Measurements from ENCODE around the gene ZFHX3. TPM values are rescaled to one million over a fixed set of nuclear protein-coding genes. Genes with fewer than 3 reads are reported as not detected.
A peak's percentile ranks its signal among the peaks of the same experiment; 100 is the strongest.

Gene ZFHX3
- total and polyA plus RNA-seq, 11 donors, result 3.8 to 21.6 (median 13.6) TPM

- Histone ChIP-seq H3K27ac (peak overlapping the region in 1 of 12 donors; percentile 25), H3K4me3 (no peak overlapping the region), H3K4me1 (peaks cover 5 to 80% (median 51%) of the 10 kb centered on the region in 12 donors), H3K27me3 (no peaks in the 10 kb centered on the region), H3K9me3 (no peaks in the 10 kb centered on the region), H3K36me3 (no peaks in the 10 kb centered on the region)
- TF ChIP-seq POLR2A (IDR thresholded peaks at IDR 0.05) (no peak), CTCF (IDR thresholded peaks at IDR 0.05) (no peak)
- 58 to 61% (median 59%) methylated on average over 6 of the region's 6 CpGs for WGBS, 4 donors
- intact Hi-C loops (cut with DNase I), result loop anchor here in 7 of 10 donors (5.0 to 10.0 kb wide), 10 partner anchors 79 to 239 kb away; partner anchors contain the start of gene ZFHX3 (in 3 of the 7)
- ATAC-seq (no peak), DNase-seq (no peak)
Observed at GRCh38 chr16:72935896-72936295, 112.0 kb downstream of the ZFHX3 start.

- DNase-seq (no peak), ATAC-seq (no peak)
- Histone ChIP-seq H3K4me3 (no peak overlapping the region), H3K27ac (peak overlapping the region in 1 of 12 donors; percentile 37), H3K36me3 (no peaks in the 10 kb centered on the region), H3K4me1 (peaks cover 5 to 85% (median 51%) of the 10 kb centered on the region in 12 donors), H3K27me3 (no peaks in the 10 kb centered on the region), H3K9me3 (no peaks in the 10 kb centered on the region)
- intact Hi-C loops (cut with DNase I), result loop anchor here in 7 of 10 donors (5.0 to 10.0 kb wide), 11 partner anchors 43 to 240 kb away; partner anchors contain the start of gene ZFHX3 (in 3 of the 7)
- WGBS, 4 donors, result 92 to 95% (median 93%) methylated on average over 17 of the region's 17 CpGs
- TF ChIP-seq CTCF (IDR thresholded peaks at IDR 0.05) (no peak), POLR2A (IDR thresholded peaks at IDR 0.05) (no peak)
Observed at GRCh38 chr16:72934636-72935403, 113.1 kb downstream of the ZFHX3 start.

- TF ChIP-seq POLR2A (IDR thresholded peaks at IDR 0.05) (no peak), CTCF (IDR thresholded peaks at IDR 0.05) (no peak)
- ATAC-seq (no peak), DNase-seq (no peak)
- no peaks in the 10 kb centered on the region for H3K27me3 ChIP-seq
- no peaks in the 10 kb centered on the region for H3K9me3 ChIP-seq
- no peak overlapping the region for H3K4me3 ChIP-seq
- intact Hi-C loops (cut with DNase I), result loop anchor here in 4 of 10 donors (5.0 to 10.0 kb wide), 6 partner anchors 41 to 242 kb away; partner anchors contain the start of gene ZFHX3 (in 1 of the 4)
- H3K27ac ChIP-seq, result peak overlapping the region in 5 of 12 donors; percentile 41 to 73 (median 49)
- 88 to 92% (median 90%) methylated on average over 11 of the region's 11 CpGs for WGBS, 4 donors
- H3K36me3 ChIP-seq, result no peaks in the 10 kb centered on the region
- H3K4me1 ChIP-seq, result peaks cover 3 to 72% (median 31%) of the 10 kb centered on the region in 12 donors
Observed at GRCh38 chr16:72932677-72933335, 115.1 kb downstream of the ZFHX3 start.

GRCh38 chr16:72932050-72932449 is 115.9 kb downstream of the ZFHX3 start:
- WGBS, 4 donors, result 34 to 43% (median 36%) methylated on average over 2 of the region's 2 CpGs
- intact Hi-C loops (cut with DNase I), result loop anchor here in 4 of 10 donors (5.0 to 10.0 kb wide), 6 partner anchors 40 to 243 kb away; partner anchors contain the start of gene ZFHX3 (in 1 of the 4)
- peak in 3 of 4 donors; percentile 15 to 49 (median 34) for ATAC-seq
- Histone ChIP-seq H3K27me3 (no peaks in the 10 kb centered on the region), H3K9me3 (no peaks in the 10 kb centered on the region), H3K4me3 (peak overlapping the region in 2 of 12 donors; percentile 7 to 18), H3K36me3 (no peaks in the 10 kb centered on the region), H3K4me1 (peaks cover 0 to 72% (median 24%) of the 10 kb centered on the region in 12 donors), H3K27ac (peak overlapping the region in 10 of 12 donors; percentile 6 to 73 (median 46))
- TF ChIP-seq POLR2A (IDR thresholded peaks at IDR 0.05) (no peak), CTCF (IDR thresholded peaks at IDR 0.05) (no peak)
- no peak for DNase-seq

Measured in heart left ventricle (tissue), 16 donors.